T47D (cell line): ENCODE results near the gene PRG2.

Source experiments
- DNase-seq, 2 experiments: peaks; one replicate each; pipeline versions ENCODE4 v3.0.0 to v3.0.0-alpha.2; 2011 to 2012; ENCODE audit warnings: low read depth in 1 of 2, low spot score in 1 of 2
- JUND ChIP-seq: IDR thresholded peaks from 2 replicates; pipeline ENCODE4 v1.6.1; 2012; ENCODE audit warnings: low read depth
- in situ Hi-C: cut with HindIII; loops from 2 replicates; pipeline ENCODE4 v1.10.0; 2016; ENCODE audit warnings: low sequenced_read_pairs, low pct_unique_long_range_greater_than_20kb

PRG2 gene

DNA sequence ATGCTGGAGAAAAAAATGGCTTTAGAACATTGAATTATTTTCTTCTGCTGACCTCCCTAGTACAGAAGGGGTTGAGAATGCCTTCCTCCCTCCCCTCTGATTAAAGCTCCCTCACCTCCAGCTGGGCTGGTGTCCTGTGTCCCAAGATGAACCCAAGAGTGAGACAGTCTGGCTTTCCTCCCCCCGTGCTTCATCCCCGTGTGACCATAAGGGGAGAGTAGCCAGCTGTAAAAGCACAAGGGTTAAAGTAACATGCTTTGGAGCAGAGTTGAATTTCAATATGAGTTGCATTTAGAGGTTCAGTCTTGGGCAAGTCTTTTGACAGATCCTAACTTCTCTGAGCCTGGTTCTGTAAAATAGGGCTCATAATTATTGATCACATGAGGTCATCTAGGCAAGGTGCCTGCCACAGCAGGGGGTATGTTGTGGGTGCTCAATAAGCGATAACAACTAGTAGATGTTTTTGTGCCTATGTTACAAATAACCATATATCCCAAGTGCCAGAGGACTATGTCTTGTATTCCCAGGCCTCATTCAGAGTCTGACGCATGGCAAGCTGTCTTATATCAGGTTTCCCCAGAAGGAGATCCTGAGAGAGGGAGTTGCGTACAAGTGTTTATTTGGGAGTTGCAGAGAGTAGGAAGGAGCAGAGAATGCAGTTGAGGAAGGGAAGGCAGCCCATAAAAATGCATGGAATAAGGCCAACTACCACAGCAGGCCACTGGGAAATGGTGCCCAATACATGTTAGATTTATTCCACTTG is 4.1 kb downstream of the PRG2 start:
- in situ Hi-C loops: no loop called here
- no peak for TF ChIP-seq JUND
- no peak for DNase-seq

DNA sequence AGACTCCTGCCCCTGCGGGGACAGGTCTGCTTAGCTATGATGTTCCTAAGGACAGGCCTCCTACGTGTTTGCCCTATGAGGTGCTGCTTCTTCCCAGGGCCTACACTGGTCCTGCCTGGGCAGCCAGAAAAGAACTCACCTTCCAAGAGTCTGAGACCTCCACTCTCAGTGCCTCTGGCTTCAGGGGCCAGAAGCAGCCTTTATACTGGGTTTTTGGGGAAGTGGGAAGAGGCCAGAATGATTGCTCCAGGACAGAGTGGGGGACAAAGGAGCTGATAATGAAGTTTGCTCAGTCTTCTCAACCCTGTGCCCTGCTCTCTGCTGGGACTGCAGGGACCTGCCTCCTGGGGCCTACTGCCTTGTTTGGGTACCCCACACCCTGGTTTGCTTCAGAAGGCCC is 9.5 kb downstream of the PRG2 start, which contains the start of gene PRG3:
Gene PRG3, minus strand, starts transcription at position 176 of the 400 bp plus-strand sequence. CDS start 442 bp downstream, outside the sequence.
- in situ Hi-C loops: no loop called here
- no peak for TF ChIP-seq JUND
- DNase-seq: no peak

DNA sequence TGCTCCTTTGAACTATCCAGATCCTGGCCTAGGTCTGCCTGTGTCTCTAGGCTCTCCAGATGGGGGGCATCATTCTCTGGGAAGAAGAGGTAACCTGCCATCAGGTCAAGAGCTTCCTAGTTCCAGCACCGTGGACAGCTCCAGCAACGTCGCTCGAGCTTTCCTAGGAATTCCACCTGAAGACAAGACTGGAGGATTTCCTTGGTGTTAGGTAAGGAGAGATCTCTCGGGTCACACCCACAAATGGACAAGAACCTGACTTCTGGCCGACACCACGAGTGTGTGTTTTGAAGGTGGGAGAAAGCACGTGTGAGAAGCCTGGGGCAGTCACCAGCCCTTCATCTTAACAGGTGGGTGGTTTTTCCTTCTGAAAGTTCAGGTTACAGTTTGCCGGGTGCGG is 10.7 kb downstream of the PRG2 start:
- DNase-seq: peak; percentile 83 to 84
- no peak for TF ChIP-seq JUND
- in situ Hi-C loops: no loop called here

DNA sequence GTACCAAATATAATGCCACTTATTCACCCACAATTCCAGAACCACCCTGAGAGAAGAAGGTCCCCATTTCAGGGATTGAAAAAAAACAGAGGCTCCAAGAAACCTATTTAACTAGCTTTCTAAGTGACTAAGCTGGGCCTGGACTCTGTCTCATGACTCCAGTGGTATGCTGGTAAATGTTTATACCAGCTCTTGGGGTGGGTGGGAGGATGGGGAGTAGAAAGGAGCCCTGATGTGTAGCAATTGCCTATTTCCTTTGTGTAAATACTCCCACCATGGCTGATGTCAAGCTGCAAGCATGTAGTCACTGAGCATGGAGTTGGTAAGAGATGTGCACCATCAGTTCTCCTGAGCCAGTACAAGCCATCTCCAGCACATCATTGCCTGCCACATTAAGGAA is 12.3 kb downstream of the PRG2 start:
- in situ Hi-C loops: no loop called here
- no peak for DNase-seq
- TF ChIP-seq JUND: no peak

DNA sequence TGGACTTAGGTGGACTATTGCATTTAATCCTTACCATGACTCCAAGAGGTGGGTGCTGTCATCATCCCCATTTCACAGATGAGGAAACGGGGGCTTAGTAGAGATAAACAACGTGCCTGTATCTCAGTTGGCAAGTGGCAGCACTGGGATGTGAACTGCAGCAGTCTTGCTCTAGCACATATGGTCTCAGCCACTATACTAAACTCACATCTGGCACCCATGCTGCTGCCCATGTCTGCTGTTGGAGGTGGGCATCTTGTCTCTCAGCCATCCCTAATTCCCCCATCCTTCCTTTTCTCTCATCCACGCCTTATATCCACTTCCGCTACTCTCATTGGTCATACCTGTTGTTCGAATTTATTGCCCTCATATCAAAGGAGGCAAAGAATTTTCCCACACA is 13.3 kb downstream of the PRG2 start:
- DNase-seq: no peak
- no peak for TF ChIP-seq JUND
- in situ Hi-C loops: no loop called here

DNA sequence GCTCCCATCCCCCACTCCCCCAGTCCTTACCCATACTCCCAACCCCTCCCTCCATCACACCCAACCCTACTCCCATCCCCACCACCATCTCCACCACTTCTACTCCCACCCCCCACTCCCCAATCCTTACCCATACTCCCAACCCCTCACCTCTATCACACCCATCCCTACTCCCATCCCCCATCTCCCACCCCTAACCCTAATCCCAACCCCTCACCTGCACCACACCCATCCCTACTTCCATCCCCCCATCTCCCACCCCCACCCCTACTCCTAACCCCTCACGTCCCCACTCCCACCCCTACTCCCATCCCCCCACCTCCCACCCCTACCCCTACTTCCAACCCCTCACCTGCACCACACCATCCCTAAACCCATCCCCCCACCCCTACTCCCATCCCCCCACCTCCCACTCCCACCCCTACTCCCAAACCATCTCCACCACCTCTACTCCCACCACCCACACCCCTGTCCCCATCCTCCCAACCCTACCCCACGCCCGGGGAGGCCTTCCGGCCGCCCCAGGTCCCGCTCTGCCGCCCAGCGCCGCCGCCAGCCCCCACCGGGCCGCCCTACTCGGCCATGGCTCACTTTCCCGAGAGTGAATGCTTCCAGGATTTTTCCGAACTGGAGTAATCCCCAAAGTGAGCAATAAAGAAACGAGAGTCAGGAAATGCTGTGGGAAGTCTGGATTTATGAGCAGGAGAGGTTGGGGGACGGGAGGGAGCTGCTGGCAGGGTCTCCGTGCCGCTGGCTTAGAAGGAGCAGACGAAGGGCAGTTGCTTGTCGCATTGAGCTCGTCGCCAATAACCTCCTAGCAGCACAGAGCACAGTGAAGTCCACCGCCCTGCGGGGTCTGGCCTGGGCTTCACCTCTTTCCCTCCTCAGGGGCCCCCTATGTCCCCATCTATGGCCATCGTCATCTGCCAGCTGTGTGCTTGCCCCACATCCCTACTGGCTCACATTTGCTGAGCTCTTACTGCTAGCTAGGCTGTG is 14.1 kb downstream of the PRG2 start:
- DNase-seq: no peak
- in situ Hi-C loops: no loop called here
- no peak for TF ChIP-seq JUND

DNA sequence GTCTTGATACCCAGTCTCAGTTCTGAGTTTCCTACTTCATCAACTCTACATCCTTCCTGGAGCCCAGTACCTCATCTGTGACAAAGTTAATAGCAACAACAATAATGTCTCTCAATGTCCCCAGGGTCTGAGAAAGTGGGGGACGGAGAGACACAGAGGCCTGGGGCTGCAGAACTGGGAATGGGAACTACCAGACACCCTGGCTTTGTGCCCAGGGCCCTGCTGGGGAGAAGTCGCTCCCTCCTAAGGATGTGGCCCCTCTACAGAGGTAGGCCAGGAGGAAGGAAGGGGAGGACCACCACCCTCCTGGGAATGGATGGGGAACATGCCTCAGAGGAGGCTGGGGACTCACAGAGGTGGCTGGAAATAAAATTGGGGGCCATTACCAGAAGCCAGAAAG is 15.0 kb downstream of the PRG2 start:
- in situ Hi-C loops: no loop called here
- no peak for DNase-seq
- TF ChIP-seq JUND: no peak

DNA sequence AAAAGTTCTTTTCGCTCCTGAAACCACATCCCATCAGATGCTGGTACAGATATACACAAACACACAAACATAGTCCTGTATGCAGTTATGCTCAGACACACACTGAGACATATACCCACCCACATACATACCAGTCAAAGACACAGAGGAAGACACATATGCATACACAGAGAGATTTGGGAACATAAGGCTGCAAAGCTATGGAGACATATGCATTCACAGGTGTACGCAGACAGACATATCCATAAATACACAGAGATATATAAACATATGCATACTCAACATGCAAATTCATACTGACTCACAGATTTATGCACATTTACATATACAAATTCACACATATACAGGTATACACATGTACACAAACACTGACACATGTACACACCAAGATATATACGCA is 15.5 kb downstream of the PRG2 start:
- no peak for DNase-seq
- TF ChIP-seq JUND: no peak
- in situ Hi-C loops: no loop called here

DNA sequence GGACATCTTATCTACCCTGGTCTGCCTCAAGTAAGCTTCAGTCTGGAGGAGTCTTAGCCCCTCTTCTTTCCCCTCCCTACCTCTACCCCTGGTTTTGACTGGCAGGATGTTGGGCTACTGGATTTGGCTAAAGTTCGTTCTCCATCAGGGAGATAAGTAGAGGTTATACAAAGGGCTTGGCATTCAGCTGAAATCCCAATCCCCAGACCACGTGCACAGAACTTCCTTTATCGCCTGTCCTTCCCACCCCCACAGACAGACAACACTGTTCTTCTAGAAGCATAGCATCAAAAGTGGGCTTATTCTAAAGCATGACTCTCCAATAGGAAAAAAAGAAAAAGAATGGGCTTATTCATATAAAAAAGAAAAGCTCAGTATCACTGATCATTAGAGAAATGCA is 17.3 kb downstream of the PRG2 start:
- in situ Hi-C loops: no loop called here

DNA sequence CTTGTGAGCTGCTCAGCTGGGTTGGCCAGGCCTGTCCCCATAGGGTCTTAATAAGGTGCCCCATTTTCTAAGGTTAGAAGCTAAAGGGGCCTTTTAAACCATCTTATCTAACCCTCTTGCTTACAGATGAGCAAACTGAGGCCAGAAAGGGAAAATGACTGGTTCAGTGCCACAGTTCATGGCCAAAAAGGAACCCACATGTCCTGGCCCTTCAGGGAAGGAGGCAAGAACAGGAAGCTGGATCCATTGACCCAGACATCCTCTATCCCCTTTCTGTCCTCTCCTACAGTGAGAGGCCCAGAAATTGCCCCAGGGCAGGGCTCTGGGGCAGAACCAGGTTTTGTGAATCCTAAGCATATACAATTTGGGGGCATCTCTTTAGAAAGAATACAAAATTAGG is 19.5 kb downstream of the PRG2 start:
- in situ Hi-C loops: no loop called here
- no peak for TF ChIP-seq JUND
- DNase-seq: no peak

More for the DNA sequence above, 17.3 kb downstream of the PRG2 start:
- TF ChIP-seq JUND: no peak
- no peak for DNase-seq

DNA sequence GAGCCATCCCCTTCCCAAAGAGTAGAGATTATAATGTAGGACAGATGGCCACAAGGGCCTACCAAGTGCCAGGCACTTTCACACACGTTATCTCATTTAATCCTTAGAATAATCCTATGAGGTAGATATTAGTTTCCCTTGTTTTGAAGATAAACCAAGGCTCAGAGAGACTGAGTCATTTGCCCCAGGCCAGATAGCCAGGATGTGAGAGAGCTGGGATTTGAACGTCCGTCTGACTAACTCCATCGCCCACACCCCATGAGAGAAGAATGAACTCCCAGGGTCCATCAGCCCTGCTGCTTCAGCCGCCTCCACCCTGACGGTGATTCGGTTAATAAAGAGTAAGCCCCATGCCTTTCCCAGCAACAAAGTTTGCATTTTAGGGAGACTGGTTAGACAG is 20.2 kb downstream of the PRG2 start:
- in situ Hi-C loops: no loop called here
- no peak for DNase-seq
- no peak for TF ChIP-seq JUND

DNA sequence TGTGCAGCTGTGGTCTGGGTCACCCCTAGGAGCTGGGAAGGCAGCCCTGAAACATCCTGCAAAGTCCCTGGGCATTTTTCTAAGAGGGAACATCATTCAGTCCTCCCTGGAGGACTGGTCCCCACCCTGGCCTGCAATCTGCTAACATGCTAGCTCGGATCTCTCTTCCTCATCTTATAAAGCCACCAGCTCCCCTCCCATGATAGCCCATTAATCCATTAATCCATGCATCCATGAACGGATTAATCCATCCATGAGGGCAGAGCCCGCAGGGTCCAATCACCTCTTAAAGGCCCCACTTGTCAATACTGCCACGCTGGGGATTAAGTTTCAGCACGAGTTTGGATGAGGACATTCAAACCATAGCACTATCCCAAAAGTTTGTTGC is 21.6 kb downstream of the PRG2 start:
- in situ Hi-C loops: no loop called here
- DNase-seq: no peak
- TF ChIP-seq JUND: no peak
